NCI-H345 treated with DMSO at 0.1 percent for 48 hours (cell line): Measurements from ENCODE around the gene FBXL19.
"Not testable (repeated sequence)": the region's sequence is repeated elsewhere in the genome, so short reads cannot be mapped to it uniquely, and the experiment has no call there.

Experiments used
- DNase-seq: peaks from one replicate; lab custom pipeline; 2025; ENCODE audit not compliant: unreplicated experiment; lab: John Stamatoyannopoulos, UW

The FBXL19 gene

GRCh38 chr16:30923554-30924075 is at the start of gene FBXL19:
FBXL19 (plus strand) TSS chr16:30923572; CDS start chr16:30925755, 2,183 bp downstream.
- no peak for DNase-seq

DNA sequence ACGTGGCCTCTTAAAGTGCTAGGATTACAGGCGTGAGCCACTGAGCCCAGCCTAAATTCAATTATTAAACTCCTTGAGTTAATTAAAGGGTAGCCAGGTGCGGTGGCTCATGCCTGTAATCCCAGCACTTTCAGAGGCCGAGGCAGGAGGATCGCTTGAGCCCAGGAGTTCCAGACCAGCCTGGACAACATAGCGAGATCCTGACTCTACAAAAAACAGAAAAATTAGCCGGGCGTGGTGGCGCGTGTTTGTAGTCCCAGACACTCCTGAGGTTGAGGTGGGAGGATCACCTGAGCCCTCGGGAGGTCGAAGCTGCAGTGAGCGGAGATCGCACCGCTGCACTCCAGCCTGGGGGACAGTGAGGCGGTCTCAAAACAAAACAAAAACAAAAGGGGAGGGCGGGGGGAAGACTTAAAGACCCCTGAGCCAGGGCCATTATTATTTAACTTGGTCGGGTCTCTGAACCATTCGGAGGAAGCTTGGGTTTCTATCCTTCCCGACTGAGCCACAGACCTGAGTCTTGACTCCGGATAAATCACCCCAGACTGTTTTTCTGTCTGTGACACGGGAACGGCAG is 49.0 kb upstream of the FBXL19 start:
- DNase-seq = no peak

GRCh38 chr16:30874821-30875717 is 48.3 kb upstream of the FBXL19 start:
- peak; percentile 95 for DNase-seq

DNA sequence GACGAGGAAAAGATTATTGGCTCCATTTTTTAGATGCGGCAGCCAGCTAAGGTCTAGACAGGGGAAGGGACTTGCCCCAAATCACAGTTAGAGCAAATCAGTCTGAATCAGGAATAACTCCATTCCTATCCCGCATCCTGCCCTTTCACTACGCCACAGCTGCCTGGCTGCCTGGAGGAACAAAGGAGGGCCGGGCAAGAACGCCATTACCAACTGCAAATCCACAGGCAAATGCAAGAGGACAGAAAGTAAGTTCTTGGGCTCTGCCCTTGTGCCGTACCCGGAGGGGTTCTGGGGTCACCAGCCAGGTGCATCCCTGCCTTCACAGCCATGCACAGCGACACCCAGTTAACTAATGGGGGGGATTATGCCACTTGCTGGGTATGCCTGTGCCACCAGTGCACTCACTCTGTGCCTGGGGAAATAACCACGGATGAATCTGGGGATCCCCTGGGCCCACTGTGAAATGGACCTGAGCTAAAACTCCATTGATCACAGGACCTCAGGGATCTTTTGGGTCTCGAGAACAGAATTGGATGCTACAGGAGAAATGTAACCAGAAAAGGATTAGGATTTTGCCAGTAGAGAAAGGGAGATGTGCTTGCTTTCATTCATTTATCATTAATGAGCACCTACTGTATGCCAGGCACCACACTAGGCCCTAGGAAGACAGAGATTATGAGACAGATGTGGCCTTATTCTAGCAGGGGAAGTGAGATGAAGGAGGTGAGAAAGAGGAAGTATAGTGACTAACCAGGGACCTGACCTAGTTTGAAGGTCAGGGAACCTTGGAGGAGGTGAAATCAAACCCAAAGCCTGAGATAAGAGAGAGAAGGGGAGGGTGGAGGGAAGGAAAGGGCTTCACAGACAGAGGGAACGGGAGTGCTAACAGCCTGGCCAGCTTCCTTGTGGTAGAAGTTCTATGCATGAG is 47.2 kb upstream of the FBXL19 start:
- DNase-seq = peak; percentile 64

GRCh38 chr16:30876867-30877266 is 46.5 kb upstream of the FBXL19 start:
- DNase-seq = no peak

DNA sequence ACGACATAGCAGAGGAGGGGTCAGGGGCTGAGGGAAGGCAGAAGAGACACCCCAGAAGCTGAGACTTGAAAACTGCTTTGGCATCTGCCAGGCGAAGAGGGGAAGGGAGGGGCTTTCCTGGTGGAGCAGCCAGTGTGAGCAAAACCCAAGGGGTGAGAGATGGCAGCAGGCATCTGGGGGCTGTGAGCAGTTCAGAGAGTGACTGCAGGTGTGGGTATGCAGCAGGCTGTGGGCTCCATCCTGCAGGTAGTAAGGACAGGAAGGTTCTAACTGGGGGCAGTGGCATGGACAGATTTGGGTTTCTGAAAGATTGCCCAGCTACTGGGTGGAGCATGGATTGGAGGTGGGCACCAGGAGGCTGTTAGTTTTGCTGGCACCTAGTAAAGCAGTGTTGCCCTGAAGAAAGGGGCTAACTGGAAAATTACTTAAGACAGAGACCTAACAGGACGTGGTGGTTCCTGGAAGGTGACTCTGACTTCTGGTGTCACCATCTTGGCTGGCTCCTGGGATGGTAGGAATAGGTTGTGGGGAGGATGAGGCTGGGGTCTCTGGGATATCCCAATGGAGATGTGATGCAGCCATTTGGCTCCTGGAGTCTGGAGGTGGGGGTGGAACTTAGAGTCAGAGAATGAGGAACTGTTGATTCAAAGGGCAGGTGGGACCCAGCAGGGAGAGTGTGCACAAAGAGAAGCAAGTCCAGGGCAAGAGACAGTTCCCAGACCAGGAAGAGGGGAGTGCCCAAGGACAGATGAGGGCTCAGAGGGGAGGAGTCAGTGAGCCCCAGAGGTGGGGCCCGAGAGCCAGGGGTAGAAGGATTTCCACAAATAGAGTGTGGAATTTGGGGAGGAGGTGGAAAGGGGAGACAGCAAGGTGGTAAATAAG is 40.7 kb upstream of the FBXL19 start:
- no peak for DNase-seq

- DNase-seq = no peak
Observed at GRCh38 chr16:30884760-30885159, 38.6 kb upstream of the FBXL19 start.

DNA sequence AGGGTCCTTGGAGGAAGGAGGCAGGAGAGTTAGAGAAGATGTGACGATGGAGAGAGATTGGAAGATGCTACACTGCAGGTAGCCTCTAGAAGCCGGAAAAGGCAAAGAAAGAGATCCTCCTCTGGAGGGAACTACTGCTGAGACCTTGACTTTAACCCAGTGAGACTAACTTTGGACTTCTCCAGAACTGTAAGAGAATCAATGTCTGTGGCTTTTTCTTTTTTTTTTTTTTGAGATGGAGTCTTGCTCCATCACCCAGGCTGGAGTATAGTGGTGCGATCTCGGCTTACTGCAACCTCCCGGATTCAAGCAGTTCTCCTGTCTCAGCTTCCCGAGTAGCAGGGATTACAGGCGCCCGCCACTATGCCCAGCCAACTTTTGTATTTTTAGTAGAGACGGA is 38.2 kb upstream of the FBXL19 start:
- no peak for DNase-seq

DNA sequence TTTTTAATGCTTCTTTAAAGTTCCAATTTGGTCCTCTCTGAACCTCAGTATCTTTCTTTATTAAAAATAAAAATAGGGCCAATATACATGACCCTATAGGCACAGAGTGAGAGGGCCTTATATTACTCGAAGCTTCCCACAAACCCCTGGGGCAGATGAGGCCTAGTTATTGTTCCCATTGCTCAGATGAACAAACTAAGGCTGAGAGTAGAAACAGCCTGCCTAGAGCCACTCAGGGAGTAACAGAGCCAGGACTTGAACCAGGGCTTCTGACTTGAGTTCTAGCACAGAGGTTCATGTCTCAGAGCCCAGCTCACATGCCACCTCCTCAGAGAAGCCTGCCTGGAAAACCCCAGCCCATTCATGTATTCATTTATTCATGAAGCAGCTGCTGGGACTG is 37.2 kb upstream of the FBXL19 start:
- DNase-seq = no peak

- DNase-seq = no peak
Observed at GRCh38 chr16:30887927-30888326, 35.4 kb upstream of the FBXL19 start.

DNA sequence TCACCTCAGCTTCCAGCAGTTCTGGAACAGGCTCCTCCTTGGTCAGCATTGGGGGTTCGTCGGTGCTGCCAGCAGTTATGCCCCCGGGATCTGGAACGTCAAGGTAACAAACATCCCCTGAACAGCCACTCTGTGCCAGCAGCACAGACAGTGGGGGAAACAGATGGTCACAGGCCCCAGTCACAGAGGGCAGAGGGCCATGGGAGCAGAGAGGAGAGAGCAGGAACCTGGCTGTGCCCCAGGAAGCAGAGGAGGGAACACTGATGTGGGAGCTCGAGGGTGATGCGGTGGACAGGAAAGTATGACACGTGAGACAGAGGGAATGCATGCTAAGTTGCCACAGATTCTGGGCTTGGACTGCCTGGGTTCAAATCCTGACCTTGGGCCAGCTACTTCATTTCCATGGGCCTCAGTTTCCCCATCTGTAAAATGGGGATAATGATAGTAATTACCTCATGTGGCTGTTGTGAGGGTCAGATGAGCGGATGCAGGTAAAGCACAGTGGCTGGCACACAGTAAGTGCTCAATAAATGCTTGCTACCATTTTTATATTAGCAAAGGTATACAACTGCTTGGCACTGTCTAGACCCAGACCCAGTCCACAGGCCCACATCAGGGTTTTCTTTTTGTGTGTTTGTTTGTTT is 34.4 kb upstream of the FBXL19 start:
- no peak for DNase-seq

DNA sequence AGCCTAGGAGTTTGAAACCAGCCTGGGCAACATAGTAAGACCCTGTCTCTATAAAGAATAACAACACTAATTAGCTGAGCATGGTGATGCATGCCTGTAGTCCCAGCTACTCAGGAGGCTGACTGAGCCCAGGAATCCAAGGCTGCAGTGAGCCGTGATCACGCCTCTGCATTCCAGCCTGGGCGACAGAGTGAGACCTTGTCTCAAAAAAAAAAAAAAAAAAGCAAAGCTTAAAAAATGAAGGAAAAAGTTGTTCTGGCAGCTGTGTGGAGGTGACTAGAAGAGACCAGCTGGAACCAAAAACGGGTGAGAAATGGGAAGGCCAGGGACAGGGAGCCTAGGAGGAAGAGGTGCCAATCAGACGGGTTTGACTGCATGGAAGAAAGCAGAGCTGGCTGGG is 33.7 kb upstream of the FBXL19 start:
- no peak for DNase-seq

DNA sequence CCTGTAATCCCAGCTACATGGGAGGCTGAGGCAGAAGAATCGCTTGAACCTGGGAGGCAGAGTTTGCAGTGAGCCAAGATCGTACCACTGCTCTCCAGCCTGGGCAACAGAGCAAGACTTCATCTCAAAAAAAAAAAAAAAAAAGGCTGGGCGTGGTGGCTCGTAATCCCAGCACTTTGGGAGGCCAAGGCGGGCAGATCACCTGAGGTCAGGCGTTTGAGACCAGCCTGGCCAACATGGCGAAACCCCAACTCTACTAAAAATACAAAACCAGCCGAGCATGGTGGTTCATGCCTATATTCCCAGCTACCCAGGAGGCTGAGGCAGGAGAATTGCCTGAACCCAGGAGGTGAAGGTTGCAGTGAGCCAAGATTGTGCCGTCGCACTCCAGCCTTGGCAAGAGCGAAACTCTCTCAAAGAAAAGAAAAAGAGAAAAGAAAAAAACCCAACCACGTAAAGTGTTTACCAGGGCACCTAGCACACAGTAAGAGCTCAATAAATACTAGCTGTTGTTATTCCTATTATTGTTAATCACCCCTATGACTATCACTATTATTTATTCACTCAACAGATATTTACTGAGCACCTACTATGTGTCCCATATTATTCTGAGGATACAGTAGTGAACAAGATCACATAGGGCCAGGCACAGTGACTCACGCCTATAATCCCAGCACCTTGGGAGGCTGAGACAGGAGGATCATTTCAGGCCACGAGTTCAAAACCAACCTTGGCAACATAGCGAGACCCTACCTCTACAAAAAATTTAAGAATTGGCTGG is 32.1 kb upstream of the FBXL19 start:
- not testable (repeated sequence) for DNase-seq

GRCh38 chr16:30892670-30893416 is 30.5 kb upstream of the FBXL19 start:
- DNase-seq = no peak

DNA sequence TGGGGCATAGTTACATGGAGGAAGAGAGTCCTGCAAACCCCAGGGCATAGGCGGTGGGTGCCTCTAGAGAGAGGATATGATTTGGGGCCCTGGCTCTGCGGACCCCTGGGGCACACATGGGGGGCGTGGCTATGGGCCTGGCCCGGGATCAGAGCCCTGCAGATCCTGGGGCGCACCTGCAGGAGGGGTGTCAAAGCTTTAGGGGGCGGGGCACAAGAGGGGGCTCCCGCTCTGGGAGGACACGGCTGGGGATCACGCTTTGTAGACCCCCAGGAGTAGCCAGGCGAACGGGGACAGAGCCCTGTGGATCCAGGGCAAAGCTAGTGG is 30.0 kb upstream of the FBXL19 start:
- DNase-seq = no peak

DNA sequence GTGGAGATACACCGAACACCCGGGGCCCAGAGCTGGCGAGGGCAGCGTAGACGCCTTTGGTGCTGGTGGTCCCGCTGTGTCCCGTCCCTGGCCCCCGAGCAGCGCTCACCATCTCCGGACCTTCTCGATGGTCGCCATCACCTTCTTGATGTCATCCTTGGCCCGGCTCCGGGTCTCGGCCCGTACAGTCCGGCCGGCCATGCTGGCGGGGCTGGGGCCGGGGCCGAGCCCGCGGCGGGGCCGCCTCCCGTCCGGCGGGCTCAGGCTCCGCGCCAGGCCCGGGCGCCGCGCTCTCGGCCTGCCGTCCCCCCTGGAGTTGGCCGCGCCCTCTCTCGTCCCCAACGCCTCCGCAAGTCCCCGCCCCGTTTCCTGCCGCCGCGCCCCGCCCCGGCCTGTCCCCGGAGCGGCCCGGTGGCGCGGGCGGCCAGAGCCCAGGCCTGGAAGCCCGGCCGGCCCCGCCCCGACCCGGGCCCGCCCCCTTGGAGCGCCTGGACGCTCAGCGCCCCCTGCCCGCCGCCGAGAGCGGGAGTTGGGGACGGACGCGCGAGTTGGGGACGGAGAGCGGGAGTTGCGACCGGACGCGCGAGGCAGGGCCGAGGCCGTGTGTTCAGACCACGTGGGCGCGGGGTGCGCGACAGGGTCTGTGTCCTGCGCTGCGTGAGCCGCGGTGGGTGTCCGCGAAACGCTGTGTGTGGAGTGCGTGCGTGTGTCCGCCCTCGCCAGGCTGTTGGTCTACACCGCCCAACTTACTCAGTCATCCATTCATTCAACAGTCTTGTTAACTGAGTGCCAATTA is 29.4 kb upstream of the FBXL19 start, which contains the start of gene BCL7C:
Gene BCL7C, minus strand, starts transcription at position 334 of the 796 bp plus-strand sequence. Its CDS starts 133 bp downstream, at position 201.
- DNase-seq = peak; percentile 72

DNA sequence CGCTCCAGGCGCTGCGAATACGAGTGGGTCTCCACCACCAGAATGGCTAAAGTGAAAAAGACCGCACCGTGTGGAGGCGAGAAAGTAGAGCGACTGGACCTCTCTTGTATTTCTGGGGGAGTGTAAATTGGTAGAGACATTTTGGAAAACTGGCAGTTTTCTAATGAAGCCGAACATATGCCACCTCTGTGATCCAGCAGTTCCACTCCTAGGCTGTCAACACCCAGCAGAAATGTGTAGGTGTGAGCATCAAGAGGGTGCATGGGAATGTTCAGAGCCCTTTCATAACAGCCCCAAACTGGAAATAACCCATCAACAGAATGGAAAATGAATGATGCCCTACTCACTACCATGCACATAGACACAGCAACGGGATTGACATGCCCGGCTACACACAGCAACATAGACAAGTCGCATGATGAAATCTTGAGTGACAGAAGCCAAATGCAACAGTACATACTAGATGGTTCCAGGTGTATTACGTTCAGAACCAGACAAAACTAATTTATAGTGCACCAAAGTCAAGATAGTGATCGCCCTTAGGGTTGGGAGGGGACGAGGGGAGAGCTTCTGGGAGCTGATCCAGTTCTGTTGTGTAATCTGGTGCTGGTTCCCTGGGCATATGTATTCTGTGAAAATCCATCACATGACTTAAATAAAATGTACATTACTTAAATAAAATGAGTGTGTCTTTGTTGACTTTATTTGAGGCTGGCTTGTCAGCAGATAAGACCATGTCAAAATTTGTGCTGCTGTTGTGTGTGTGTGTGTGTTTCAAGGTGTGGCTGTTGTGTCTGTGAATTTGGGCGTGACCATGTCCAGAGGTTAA is 28.6 kb upstream of the FBXL19 start:
- DNase-seq = no peak
